NCI-H1092 treated with DMSO at 0.1 percent for 48 hours (cell line): ENCODE measurements around the gene KCNA1.
"Not testable (repeated sequence)": the region's sequence is repeated elsewhere in the genome, so short reads cannot be mapped to it uniquely, and the experiment has no call there.

ENCODE experiments used
- DNase-seq: peaks from one replicate; lab custom pipeline; 2025; lab: John Stamatoyannopoulos, UW

KCNA1 gene

GRCh38 chr12:4909734-4910501, at the start of gene KCNA1:
KCNA1 (plus strand) TSS chr12:4909905; CDS start chr12:4911379, 1,474 bp downstream.
- DNase-seq, result peak; percentile 71

GRCh38 chr12:4860741-4861140, 49.0 kb upstream of the KCNA1 start:
- DNase-seq, result no peak

- DNase-seq, result no peak
Observed at GRCh38 chr12:4862809-4863208, 46.9 kb upstream of the KCNA1 start.

- no peak for DNase-seq
Observed at GRCh38 chr12:4864575-4864974, 45.1 kb upstream of the KCNA1 start.

GRCh38 chr12:4865246-4865645, 44.5 kb upstream of the KCNA1 start:
- no peak for DNase-seq

GRCh38 chr12:4866299-4866698, 43.4 kb upstream of the KCNA1 start:
- DNase-seq, result no peak

- DNase-seq, result no peak
Observed at GRCh38 chr12:4867384-4867783, 42.3 kb upstream of the KCNA1 start.

GRCh38 chr12:4870423-4870822, 39.3 kb upstream of the KCNA1 start:
- DNase-seq, result no peak

GRCh38 chr12:4871514-4871913, 38.2 kb upstream of the KCNA1 start:
- DNase-seq, result no peak

- DNase-seq, result no peak
Observed at GRCh38 chr12:4873947-4874346, 35.8 kb upstream of the KCNA1 start.

- no peak for DNase-seq
Observed at GRCh38 chr12:4874671-4875070, 35.0 kb upstream of the KCNA1 start.

- DNase-seq, result not testable (repeated sequence)
Observed at GRCh38 chr12:4879481-4879880, 30.2 kb upstream of the KCNA1 start.

- DNase-seq, result no peak
Observed at GRCh38 chr12:4881266-4882064, 28.2 kb upstream of the KCNA1 start.

- no peak for DNase-seq
Observed at GRCh38 chr12:4891866-4892265, 17.8 kb upstream of the KCNA1 start.

- DNase-seq, result no peak
Observed at GRCh38 chr12:4892418-4892817, 17.3 kb upstream of the KCNA1 start.

GRCh38 chr12:4894019-4894418, 15.7 kb upstream of the KCNA1 start:
- DNase-seq, result no peak

- peak; percentile 39 for DNase-seq
Observed at GRCh38 chr12:4899364-4899763, 10.3 kb upstream of the KCNA1 start.

- DNase-seq, result no peak
Observed at GRCh38 chr12:4900327-4900726, 9.4 kb upstream of the KCNA1 start.

- no peak for DNase-seq
Observed at GRCh38 chr12:4905316-4905715, 4.4 kb upstream of the KCNA1 start.

GRCh38 chr12:4908684-4909409, 858 bp upstream of the KCNA1 start:
- DNase-seq, result peak; percentile 73

GRCh38 chr12:4909410-4909733, 333 bp upstream of the KCNA1 start:
- DNase-seq, result peak; percentile 59

GRCh38 chr12:4910502-4911315, 1.0 kb downstream of the KCNA1 start:
- DNase-seq, result peak; percentile 39
